Stomach smooth muscle (tissue), 2 donors: ENCODE data around the gene GPRC5C.

ENCODE experiments used
- H3K27ac ChIP-seq: one replicate; pipeline ENCODE4 v1.7.0; 2013; ENCODE audit warnings: mild to moderate bottlenecking, low read length, inconsistent platforms
- H3K27me3 ChIP-seq, 2 donors: one replicate each; pipeline ENCODE4 v1.7.0; 2013; ENCODE audit warnings: low read length in 2 of 2; ENCODE audit not compliant: insufficient read depth in 2 of 2, control insufficient read depth in 1 of 2
- H3K36me3 ChIP-seq, 2 donors: one replicate each; pipeline ENCODE4 v1.7.0; 2013; ENCODE audit warnings: low read length in 2 of 2; ENCODE audit not compliant: control insufficient read depth in 2 of 2, insufficient read depth in 2 of 2
- H3K4me1 ChIP-seq: one replicate; pipeline ENCODE4 v1.7.0; 2013; ENCODE audit warnings: low read length; ENCODE audit not compliant: control insufficient read depth, insufficient read depth
- H3K4me3 ChIP-seq, 2 donors: one replicate each; pipeline ENCODE4 v1.7.0; 2013; ENCODE audit warnings: low read length in 2 of 2
- H3K9ac ChIP-seq, 2 donors: one replicate each; pipeline ENCODE4 v1.7.0; 2013; ENCODE audit warnings: low read length in 2 of 2, mild to moderate bottlenecking in 1 of 2
- H3K9me3 ChIP-seq, 2 donors: one replicate each; pipeline ENCODE4 v1.7.0; 2013; ENCODE audit warnings: low read length in 2 of 2; ENCODE audit not compliant: control insufficient read depth in 2 of 2
- donor health status: healthy.
- donor health status: Pancreatic carcinoma.

GPRC5C gene

DNA sequence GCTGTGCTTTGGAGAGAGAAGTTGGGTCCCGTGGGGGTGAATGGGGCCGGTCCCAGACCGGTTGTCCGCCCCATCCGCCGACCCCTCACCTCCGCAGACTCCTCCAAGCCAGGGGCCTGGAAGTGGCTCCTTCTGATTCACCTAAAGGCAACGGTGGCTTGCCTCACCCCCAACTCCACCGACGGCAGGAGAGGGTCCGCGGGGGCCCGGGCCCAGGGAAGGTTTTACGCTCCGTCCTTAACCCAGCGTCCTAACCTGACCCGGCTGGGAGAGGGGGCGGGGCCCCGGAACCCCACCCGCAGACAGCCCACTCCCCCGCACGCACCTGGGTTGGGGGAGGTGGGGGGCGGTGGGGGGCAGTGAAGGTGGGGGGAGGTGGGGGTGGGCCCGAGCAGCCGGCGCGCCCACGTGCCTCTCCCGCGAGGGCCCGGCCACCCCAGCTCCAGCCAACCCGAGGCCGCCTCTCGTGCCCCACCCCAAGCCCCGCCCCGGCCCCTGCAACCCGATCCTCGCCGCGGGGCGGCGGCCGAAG lies 21.8 kb downstream of the GPRC5C start:
- H3K9me3 ChIP-seq: no peaks in the 10 kb centered on the region
- peak overlapping the region in 1 of 2 donors; percentile 75 for H3K4me3 ChIP-seq
- H3K27me3 ChIP-seq: no peaks in the 10 kb centered on the region
- H3K36me3 ChIP-seq: no peaks in the 10 kb centered on the region
- H3K4me1 ChIP-seq: peaks cover 29% of the 10 kb centered on the region
- peak overlapping the region; percentile 60 to 72 for H3K9ac ChIP-seq
- H3K27ac ChIP-seq: peak overlapping the region; percentile 60

DNA sequence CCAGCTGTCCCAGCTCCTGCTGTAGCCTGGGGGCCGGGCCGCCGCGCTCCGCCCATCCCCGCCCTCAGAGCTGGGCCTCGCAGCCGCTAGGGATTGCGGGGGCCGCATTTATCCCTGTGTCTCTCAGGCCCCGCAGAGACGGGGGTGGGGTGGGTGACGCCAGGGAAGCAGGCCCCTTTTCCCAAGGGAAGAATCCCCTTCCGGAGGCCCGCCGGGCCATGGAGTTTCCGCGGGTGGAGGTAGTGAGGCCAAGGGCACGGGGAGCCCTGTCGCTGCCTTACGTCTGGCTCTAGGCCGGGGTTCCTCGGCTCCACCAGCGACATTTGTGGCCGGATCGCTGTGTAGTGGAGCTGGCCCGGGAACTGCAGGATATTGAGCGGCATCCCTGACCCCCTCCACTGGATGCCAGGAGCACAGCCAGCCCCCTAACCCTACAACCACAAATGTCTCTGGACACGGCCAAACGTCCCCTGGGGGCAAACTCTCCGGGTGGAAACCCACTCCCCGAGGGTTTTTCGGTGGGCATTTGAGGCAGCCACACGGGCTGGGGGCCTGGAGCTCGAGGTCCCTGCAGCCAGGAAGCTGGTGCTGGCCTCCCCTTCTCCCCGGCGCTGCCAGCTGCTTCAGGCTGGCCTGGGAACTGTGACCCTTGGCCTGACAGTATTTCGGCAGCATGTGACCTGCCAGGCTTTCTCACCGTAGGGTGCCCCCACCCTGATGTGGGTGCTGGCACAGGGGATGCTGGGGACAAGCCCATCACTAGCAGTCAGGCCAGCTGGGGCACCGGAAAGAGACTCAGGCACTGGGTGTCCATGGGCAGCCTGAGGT lies 22.5 kb downstream of the GPRC5C start:
- peak overlapping the region; percentile 54 to 75 for H3K4me3 ChIP-seq
- no peaks in the 10 kb centered on the region for H3K27me3 ChIP-seq
- H3K9ac ChIP-seq: peak overlapping the region; percentile 62 to 76
- H3K4me1 ChIP-seq: peaks cover 29% of the 10 kb centered on the region
- no peaks in the 10 kb centered on the region for H3K36me3 ChIP-seq
- H3K27ac ChIP-seq: peak overlapping the region; percentile 76
- H3K9me3 ChIP-seq: no peaks in the 10 kb centered on the region

DNA sequence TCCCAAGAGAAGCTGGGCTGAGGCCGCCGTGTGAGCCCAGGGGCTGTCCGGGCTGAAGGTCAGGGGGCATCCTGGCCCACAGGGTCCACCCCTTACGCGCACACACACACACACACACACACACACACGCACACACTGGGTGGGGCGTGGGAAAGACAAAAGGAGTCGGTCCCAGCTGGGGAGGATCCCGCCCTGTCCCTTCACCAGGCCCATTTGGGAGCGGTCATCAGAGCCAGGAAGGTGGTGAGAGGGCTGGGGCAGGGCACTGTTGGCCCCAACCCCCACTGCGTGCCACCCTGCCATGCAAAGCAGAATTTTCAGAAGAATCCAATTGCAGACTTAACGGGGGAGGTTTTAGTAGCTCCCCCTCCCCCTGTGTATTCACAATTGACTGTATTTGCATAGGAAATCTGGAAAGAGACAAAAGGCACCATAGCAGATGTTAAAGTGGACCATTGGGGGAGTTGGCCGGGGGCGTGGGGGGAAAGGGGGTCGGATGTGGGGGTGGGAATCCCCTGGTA lies 23.2 kb downstream of the GPRC5C start:
- no peaks in the 10 kb centered on the region for H3K36me3 ChIP-seq
- no peaks in the 10 kb centered on the region for H3K9me3 ChIP-seq
- H3K27ac ChIP-seq: peak overlapping the region; percentile 76
- H3K4me1 ChIP-seq: peaks cover 29% of the 10 kb centered on the region
- H3K9ac ChIP-seq: no peak overlapping the region
- H3K4me3 ChIP-seq: peak overlapping the region in 1 of 2 donors; percentile 75
- no peaks in the 10 kb centered on the region for H3K27me3 ChIP-seq

DNA sequence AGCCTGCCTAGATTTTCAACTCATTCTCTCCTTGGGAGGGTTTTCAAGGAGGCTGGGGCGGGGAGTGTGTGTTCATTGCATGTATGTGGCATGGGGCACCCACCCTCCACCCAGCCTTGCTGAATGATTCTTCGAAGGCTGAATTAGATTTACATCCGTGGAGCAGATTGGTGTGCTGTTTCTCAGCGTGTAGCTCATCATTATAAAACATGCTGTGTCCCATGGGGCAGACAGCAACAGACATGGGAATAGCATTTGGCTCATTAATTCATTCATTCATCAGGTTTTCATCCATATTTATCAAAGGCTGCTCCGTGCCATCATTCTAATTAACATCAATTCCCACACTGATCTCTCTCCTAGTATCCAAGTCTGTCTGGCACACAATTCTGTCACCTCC lies 23.9 kb downstream of the GPRC5C start:
- Histone ChIP-seq H3K4me3 (no peak overlapping the region), H3K27ac (no peak overlapping the region), H3K9ac (no peak overlapping the region), H3K9me3 (no peaks in the 10 kb centered on the region), H3K27me3 (no peaks in the 10 kb centered on the region), H3K36me3 (no peaks in the 10 kb centered on the region), H3K4me1 (peaks cover 29% of the 10 kb centered on the region)

DNA sequence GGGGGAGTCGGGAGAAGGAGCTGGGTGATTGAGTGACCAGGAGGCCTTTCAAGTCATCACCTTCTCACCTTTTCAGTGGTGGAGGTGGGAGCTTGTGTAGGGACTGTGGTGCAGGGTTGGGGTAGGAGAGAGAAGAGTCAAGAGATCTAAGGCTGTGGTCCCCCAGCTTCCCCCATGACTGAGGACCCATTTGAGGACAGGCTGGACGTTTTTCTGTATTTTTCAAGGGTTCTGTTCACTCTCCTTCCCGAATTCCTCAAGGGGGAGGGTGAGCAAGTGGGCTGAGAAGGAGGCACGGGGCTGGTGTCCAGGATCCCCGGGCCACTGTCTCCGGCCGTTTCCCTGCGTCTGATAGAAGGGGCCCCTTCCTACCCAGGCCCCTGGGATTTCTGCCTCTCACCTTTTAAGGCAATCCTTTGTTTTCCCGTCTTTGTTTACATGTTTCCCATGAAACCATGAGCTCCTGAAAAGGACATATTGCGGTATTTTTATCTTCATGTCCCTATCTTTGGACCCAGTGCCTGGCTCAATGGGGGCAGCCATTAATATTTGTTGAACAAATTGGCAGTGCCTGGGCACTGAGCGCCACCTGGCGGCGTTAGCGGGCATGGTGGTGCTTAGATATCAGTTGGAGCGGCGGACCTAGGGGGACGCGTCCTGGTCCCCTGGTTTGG lies 25.4 kb downstream of the GPRC5C start:
- no peak overlapping the region for H3K4me3 ChIP-seq
- H3K9me3 ChIP-seq: no peaks in the 10 kb centered on the region
- H3K4me1 ChIP-seq: peaks cover 29% of the 10 kb centered on the region
- H3K36me3 ChIP-seq: no peaks in the 10 kb centered on the region
- no peak overlapping the region for H3K9ac ChIP-seq
- no peak overlapping the region for H3K27ac ChIP-seq
- no peaks in the 10 kb centered on the region for H3K27me3 ChIP-seq

DNA sequence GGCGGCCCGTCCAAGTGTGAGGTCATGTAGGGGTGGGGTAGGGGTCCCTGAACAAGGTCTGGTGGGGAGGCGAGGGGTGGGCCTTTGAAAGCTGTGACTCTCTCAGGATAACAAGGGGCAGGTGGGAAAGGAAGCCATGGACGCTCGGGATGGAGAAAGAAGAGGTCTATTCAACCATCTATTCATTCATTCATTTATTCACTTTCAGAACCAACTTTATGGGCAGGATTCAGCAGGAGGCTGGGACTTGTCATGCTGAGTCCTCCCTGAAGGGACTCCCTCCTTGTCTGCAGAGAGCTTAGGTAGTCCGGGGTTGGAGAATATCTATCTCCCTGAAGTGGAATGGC lies 25.9 kb downstream of the GPRC5C start:
- Histone ChIP-seq H3K9ac (no peak overlapping the region), H3K27ac (no peak overlapping the region), H3K27me3 (peaks cover 0 to 3% of the 10 kb centered on the region in 2 donors), H3K9me3 (no peaks in the 10 kb centered on the region), H3K4me1 (peaks cover 26% of the 10 kb centered on the region), H3K4me3 (no peak overlapping the region), H3K36me3 (no peaks in the 10 kb centered on the region)

DNA sequence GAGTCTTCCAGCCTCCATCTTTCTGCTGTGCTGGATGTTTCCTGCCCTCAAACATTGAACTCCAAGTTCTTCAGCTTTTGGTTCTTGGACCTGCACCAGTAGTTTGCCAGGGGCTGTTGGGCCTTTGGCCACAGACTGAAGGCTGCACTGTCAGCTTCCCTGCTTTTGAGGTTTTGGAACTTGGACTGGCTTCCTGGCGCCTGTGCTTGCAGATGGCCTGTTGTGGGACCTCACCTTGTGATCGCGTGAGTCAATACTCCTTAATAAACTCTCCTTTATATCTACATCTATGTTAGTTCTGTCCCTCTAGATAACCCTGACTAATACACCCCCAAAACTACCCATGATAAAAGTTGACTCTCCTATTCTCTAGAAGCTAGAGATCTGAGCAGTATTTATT lies 26.9 kb downstream of the GPRC5C start:
- no peaks in the 10 kb centered on the region for H3K36me3 ChIP-seq
- peaks cover 0 to 3% of the 10 kb centered on the region in 2 donors for H3K27me3 ChIP-seq
- no peaks in the 10 kb centered on the region for H3K9me3 ChIP-seq
- H3K9ac ChIP-seq: no peak overlapping the region
- no peak overlapping the region for H3K4me3 ChIP-seq
- H3K27ac ChIP-seq: no peak overlapping the region
- peaks cover 16% of the 10 kb centered on the region for H3K4me1 ChIP-seq

DNA sequence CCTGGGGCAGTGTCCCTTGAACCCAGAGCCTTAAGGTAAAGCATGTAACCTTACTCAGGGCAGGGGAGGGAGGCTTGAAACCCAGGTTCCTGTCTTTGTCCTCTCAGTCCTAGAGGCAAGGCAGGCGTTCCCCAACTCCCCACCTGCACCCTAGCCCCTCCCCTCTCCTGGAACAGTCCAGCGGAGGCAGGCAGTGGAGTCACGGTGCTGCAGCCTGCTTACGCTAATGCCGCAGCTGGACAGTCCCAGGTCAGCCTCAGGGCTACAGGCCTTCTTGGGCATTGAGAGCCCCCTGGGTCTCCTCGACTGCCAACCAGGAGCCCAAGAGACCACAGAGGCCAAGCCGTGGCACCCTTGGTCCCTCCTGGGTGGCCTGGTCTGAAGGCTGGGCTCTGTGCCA lies 27.7 kb downstream of the GPRC5C start:
- Histone ChIP-seq H3K9ac (no peak overlapping the region), H3K27me3 (peaks cover 0 to 4% of the 10 kb centered on the region in 2 donors), H3K9me3 (no peaks in the 10 kb centered on the region), H3K27ac (no peak overlapping the region), H3K4me3 (no peak overlapping the region), H3K4me1 (peaks cover 10% of the 10 kb centered on the region), H3K36me3 (no peaks in the 10 kb centered on the region)

DNA sequence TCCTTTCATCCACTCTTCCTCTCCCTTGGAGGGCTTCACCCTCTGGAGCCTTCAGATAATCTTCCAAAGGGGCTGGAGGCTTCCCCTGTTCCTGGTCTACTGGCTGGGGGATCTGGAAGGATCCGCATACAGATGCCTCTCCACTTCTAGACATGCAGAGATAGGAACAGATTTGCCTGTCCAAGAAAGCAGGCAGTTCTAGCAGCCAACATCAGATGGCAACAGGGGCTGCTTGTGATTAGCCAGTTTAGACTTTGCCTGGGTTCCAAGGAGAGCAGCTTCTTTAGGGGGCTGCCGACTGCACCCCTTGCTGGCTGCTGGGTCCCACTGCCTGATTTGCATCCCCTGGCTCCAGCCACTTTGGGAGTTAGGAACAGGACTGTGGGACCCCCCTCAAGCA lies 28.4 kb downstream of the GPRC5C start:
- Histone ChIP-seq H3K27ac (no peak overlapping the region), H3K27me3 (peaks cover 0 to 5% of the 10 kb centered on the region in 2 donors), H3K4me3 (no peak overlapping the region), H3K36me3 (no peaks in the 10 kb centered on the region), H3K4me1 (peaks cover 4% of the 10 kb centered on the region), H3K9me3 (no peaks in the 10 kb centered on the region), H3K9ac (no peak overlapping the region)

DNA sequence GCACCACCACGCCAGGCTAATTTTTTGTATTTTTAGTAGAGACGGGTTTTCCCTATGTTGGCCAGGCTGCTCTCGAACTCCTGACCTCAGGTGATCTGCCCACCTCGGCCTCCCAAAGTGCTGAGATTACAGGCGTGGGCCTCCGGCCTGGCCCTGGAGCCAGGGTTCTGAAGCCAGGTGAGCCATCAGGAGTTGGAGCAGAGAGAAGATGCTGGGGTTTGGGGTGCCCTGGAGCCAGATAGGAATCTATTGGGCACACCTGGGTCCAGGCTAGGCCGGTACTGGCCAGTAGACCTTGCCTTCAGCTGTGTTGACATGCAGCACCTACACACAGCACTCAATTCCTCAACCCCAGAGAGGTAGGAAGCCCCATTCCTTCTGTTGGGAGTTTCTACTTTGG lies 29.1 kb downstream of the GPRC5C start:
- no peak overlapping the region for H3K27ac ChIP-seq
- peaks cover 1 to 8% of the 10 kb centered on the region in 2 donors for H3K27me3 ChIP-seq
- no peak overlapping the region for H3K9ac ChIP-seq
- H3K9me3 ChIP-seq: no peaks in the 10 kb centered on the region
- no peak overlapping the region for H3K4me3 ChIP-seq
- H3K36me3 ChIP-seq: no peaks in the 10 kb centered on the region
- peaks cover 4% of the 10 kb centered on the region for H3K4me1 ChIP-seq
